Measurements from ENCODE around the gene UBE3A.

- no peak for TF ChIP-seq CTCF (IDR thresholded peaks at IDR 0.05; ENCODE audit: insufficient read depth, low read length)
- no peak for TF ChIP-seq GABPA (IDR thresholded peaks at IDR 0.05; ENCODE audit: low read depth)
- TF ChIP-seq POLR2AphosphoS5 (IDR thresholded peaks at IDR 0.05; ENCODE audit: low read depth): no peak
- TF ChIP-seq, protein P1, sequence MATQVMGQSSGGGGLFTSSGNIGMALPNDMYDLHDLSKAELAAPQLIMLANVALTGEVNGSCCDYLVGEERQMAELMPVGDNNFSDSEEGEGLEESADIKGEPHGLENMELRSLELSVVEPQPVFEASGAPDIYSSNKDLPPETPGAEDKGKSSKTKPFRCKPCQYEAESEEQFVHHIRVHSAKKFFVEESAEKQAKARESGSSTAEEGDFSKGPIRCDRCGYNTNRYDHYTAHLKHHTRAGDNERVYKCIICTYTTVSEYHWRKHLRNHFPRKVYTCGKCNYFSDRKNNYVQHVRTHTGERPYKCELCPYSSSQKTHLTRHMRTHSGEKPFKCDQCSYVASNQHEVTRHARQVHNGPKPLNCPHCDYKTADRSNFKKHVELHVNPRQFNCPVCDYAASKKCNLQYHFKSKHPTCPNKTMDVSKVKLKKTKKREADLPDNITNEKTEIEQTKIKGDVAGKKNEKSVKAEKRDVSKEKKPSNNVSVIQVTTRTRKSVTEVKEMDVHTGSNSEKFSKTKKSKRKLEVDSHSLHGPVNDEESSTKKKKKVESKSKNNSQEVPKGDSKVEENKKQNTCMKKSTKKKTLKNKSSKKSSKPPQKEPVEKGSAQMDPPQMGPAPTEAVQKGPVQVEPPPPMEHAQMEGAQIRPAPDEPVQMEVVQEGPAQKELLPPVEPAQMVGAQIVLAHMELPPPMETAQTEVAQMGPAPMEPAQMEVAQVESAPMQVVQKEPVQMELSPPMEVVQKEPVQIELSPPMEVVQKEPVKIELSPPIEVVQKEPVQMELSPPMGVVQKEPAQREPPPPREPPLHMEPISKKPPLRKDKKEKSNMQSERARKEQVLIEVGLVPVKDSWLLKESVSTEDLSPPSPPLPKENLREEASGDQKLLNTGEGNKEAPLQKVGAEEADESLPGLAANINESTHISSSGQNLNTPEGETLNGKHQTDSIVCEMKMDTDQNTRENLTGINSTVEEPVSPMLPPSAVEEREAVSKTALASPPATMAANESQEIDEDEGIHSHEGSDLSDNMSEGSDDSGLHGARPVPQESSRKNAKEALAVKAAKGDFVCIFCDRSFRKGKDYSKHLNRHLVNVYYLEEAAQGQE (IDR thresholded peaks at IDR 0.05; ENCODE audit: insufficient replicate concordance, low read depth): no peak
These were observed 32.0 kb downstream of the UBE3A start for GRCh38 chr15:25406846-25407245.
